Effector memory CD4-positive, alpha-beta T cell (primary cell): ENCODE data around the gene ROM1.
A peak's percentile ranks its signal among the peaks of the same experiment; 100 is the strongest.

Experiments
- DNase-seq, 3 donors: peaks; one replicate each; pipeline ENCODE4 v3.0.0-alpha.2; 2020
- H3K27ac ChIP-seq: 2 replicates; pipeline ENCODE4 v1.7.0; 2013; ENCODE audit warnings: mild to moderate bottlenecking, low read length, moderate library complexity; ENCODE audit not compliant: insufficient read depth, poor library complexity, severe bottlenecking
- H3K27me3 ChIP-seq: replicated peaks from 2 replicates; pipeline ENCODE4 v1.7.0; 2013; ENCODE audit warnings: mild to moderate bottlenecking, low read length; ENCODE audit not compliant: insufficient read depth, control insufficient read depth, poor library complexity, severe bottlenecking
- H3K36me3 ChIP-seq: 2 replicates; pipeline ENCODE4 v1.7.0; 2013; ENCODE audit warnings: mild to moderate bottlenecking, low read length, moderate library complexity; ENCODE audit not compliant: control insufficient read depth, insufficient read depth
- H3K4me1 ChIP-seq: 2 replicates; pipeline ENCODE4 v1.7.0; 2013; ENCODE audit warnings: low read length, mild to moderate bottlenecking; ENCODE audit not compliant: control insufficient read depth, insufficient read depth, poor library complexity, severe bottlenecking
- H3K4me3 ChIP-seq: 2 replicates; pipeline ENCODE4 v1.7.0; 2013; ENCODE audit warnings: low read length, low read depth, mild to moderate bottlenecking; ENCODE audit not compliant: insufficient read depth, poor library complexity, severe bottlenecking
- H3K9me3 ChIP-seq: 2 replicates; pipeline ENCODE4 v1.7.0; 2013; ENCODE audit warnings: mild to moderate bottlenecking, low read length, moderate library complexity; ENCODE audit not compliant: control insufficient read depth

ROM1 gene

DNA sequence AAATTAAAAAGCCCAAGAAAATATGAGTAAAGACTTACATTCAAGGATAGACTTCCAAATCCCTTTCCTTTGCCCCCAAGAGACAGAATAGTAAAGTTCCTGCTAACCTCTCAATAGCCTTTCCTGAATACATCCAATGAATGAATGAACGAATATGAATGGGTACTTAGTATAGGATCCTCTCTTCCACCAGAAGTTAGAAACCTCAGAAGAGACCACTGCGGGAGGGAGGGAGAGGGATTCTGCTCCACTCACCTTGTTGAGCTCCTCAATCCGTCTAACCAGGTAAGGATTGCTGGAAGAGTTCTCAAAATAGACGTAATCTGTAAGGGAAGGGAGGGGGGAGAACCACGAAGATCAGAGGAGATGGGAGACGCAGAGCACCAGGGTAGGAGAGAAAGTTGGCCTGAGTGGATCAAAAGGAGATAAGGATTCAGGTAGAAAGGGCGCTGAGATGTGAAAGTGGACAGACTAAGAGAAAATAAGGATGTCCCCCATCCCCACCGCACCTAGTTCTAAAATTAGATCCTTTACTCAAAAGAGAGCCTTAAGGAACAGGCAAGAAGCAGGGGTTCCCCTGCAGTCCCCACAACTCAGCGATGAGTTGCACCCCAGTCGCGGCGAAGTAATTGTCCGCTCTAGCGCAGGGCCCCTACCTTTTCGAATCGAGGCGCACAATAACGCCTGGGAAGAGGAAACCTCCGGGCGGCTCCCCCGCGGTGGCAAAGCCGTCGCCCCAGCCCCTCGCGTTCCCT is 12.5 kb upstream of the ROM1 start:
- Histone ChIP-seq H3K36me3 (peaks cover 38% of the 10 kb centered on the region), H3K27me3 (no peaks in the 10 kb centered on the region), H3K4me3 (peak overlapping the region; percentile 97), H3K4me1 (peaks cover 27% of the 10 kb centered on the region), H3K9me3 (no peaks in the 10 kb centered on the region), H3K27ac (peak overlapping the region; percentile 88)
- no peak for DNase-seq

GRCh38 chr11:62601122-62601371 is 12.0 kb upstream of the ROM1 start:
- H3K27me3 ChIP-seq, result no peaks in the 10 kb centered on the region
- no peaks in the 10 kb centered on the region for H3K9me3 ChIP-seq
- peak; percentile 29 to 50 (median 32) for DNase-seq
- peak overlapping the region; percentile 88 for H3K27ac ChIP-seq
- H3K4me1 ChIP-seq, result peaks cover 27% of the 10 kb centered on the region
- peak overlapping the region; percentile 97 for H3K4me3 ChIP-seq
- peaks cover 36% of the 10 kb centered on the region for H3K36me3 ChIP-seq

- Histone ChIP-seq H3K36me3 (peaks cover 33% of the 10 kb centered on the region), H3K27ac (peak within 1 kb of the TSS; percentile 88), H3K9me3 (no peaks in the 10 kb centered on the region), H3K4me1 (peaks cover 27% of the 10 kb centered on the region), H3K27me3 (no peaks in the 10 kb centered on the region), H3K4me3 (peak within 1 kb of the TSS; percentile 97)
- DNase-seq, result peak; percentile 98 to 99 (median 98)
These were observed 11.5 kb upstream of the ROM1 start, which contains the start of gene MTA2 for GRCh38 chr11:62601372-62602140. TSS of gene MTA2 (minus strand) at chr11:62601865. CDS start at chr11:62601450, 415 bp downstream.

- Histone ChIP-seq H3K36me3 (peaks cover 29% of the 10 kb centered on the region), H3K4me3 (peak overlapping the region; percentile 97), H3K27ac (peak overlapping the region; percentile 88), H3K4me1 (peaks cover 27% of the 10 kb centered on the region), H3K27me3 (no peaks in the 10 kb centered on the region), H3K9me3 (no peaks in the 10 kb centered on the region)
- DNase-seq, result peak in 1 of 3 donors; percentile 51
These were observed 10.7 kb upstream of the ROM1 start for GRCh38 chr11:62602141-62603071.

DNA sequence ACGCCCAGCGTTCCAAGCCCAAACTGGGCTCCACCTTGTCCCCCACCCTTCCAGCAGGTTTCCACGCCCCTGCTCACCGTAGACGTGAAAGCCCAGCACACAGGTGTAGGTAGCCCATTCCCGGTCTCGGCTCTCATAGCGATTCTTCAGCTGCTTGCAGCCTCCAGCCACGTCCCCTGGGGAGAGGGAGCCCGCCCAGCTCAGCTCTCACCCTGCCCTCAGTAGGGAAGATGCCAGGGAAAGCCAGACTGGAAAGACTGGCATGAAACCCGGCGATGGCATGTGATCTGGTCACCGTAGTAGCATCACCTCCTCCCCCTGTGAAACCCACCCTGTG is 10.0 kb upstream of the ROM1 start:
- H3K27me3 ChIP-seq, result no peaks in the 10 kb centered on the region
- no peak for DNase-seq
- H3K4me3 ChIP-seq, result no peak overlapping the region
- H3K27ac ChIP-seq, result no peak overlapping the region
- H3K36me3 ChIP-seq, result peaks cover 29% of the 10 kb centered on the region
- peaks cover 26% of the 10 kb centered on the region for H3K4me1 ChIP-seq
- no peaks in the 10 kb centered on the region for H3K9me3 ChIP-seq

- Histone ChIP-seq H3K36me3 (peaks cover 27% of the 10 kb centered on the region), H3K27me3 (no peaks in the 10 kb centered on the region), H3K9me3 (no peaks in the 10 kb centered on the region), H3K4me1 (peaks cover 19% of the 10 kb centered on the region), H3K27ac (no peak overlapping the region), H3K4me3 (no peak overlapping the region)
- no peak for DNase-seq
These were observed 9.2 kb upstream of the ROM1 start for GRCh38 chr11:62603776-62604299.

- Histone ChIP-seq H3K4me1 (peaks cover 16% of the 10 kb centered on the region), H3K36me3 (peaks cover 27% of the 10 kb centered on the region), H3K4me3 (no peak overlapping the region), H3K27me3 (no peaks in the 10 kb centered on the region), H3K27ac (no peak overlapping the region), H3K9me3 (no peaks in the 10 kb centered on the region)
- DNase-seq, result no peak
These were observed 8.5 kb upstream of the ROM1 start for GRCh38 chr11:62604460-62605120.

- H3K27me3 ChIP-seq, result no peaks in the 10 kb centered on the region
- no peak overlapping the region for H3K27ac ChIP-seq
- no peak for DNase-seq
- H3K36me3 ChIP-seq, result peaks cover 33% of the 10 kb centered on the region
- H3K4me1 ChIP-seq, result peaks cover 11% of the 10 kb centered on the region
- H3K4me3 ChIP-seq, result no peak overlapping the region
- H3K9me3 ChIP-seq, result no peaks in the 10 kb centered on the region
These were observed 7.6 kb upstream of the ROM1 start for GRCh38 chr11:62605467-62605866.

- Histone ChIP-seq H3K36me3 (peaks cover 36% of the 10 kb centered on the region), H3K4me3 (no peak overlapping the region), H3K4me1 (peaks cover 12% of the 10 kb centered on the region), H3K27ac (no peak overlapping the region), H3K27me3 (no peaks in the 10 kb centered on the region), H3K9me3 (no peaks in the 10 kb centered on the region)
- no peak for DNase-seq
These were observed 7.2 kb upstream of the ROM1 start for GRCh38 chr11:62605902-62606301.
